GM23248 (cell line): ENCODE results near the gene ZNF514. TPM values are rescaled to one million over a fixed set of nuclear protein-coding genes. Genes with fewer than 3 reads are reported as not detected.
"Not testable (repeated sequence)": the region's sequence is repeated elsewhere in the genome, so short reads cannot be mapped to it uniquely, and the experiment has no call there.

Experiments
- DNase-seq: peaks from one replicate; pipeline ENCODE4 v3.0.0-alpha.2; 2015
- H2AFZ ChIP-seq: fragments of 200-600 bp; sonication (generic); 2 replicates; pipeline ENCODE4 v1.6.1; 2016; ENCODE audit warnings: antibody characterized with exemption
- H3F3A ChIP-seq: fragments of 200-600 bp; sonication (generic); 2 replicates; pipeline ENCODE4 v1.6.1; 2016; ENCODE audit warnings: mild to moderate bottlenecking, antibody characterized with exemption, mixed run types; ENCODE audit not compliant: insufficient read depth
- H3K27ac ChIP-seq: fragments of 200-600 bp; sonication (generic); 2 replicates; pipeline ENCODE4 v1.5.1; 2016; ENCODE audit warnings: mild to moderate bottlenecking
- H3K27me3 ChIP-seq: fragments of 200-600 bp; sonication (generic); replicated peaks from 2 replicates; pipeline ENCODE4 v1.6.1; 2016; ENCODE audit warnings: mild to moderate bottlenecking; ENCODE audit not compliant: insufficient read depth
- H3K36me3 ChIP-seq: fragments of 200-600 bp; sonication (generic); 2 replicates; pipeline ENCODE4 v1.6.1; 2016; ENCODE audit warnings: low read depth, mild to moderate bottlenecking
- H3K4me1 ChIP-seq: fragments of 200-600 bp; sonication (generic); 2 replicates; pipeline ENCODE4 v1.6.1; 2016; ENCODE audit warnings: mild to moderate bottlenecking; ENCODE audit not compliant: insufficient read depth
- H3K4me2 ChIP-seq: fragments of 200-600 bp; sonication (generic); one replicate; pipeline ENCODE4 v1.6.1; 2016; ENCODE audit warnings: mild to moderate bottlenecking; ENCODE audit not compliant: unreplicated experiment
- H3K4me3 ChIP-seq: fragments of 200-600 bp; sonication (generic); 2 replicates; pipeline ENCODE4 v1.5.1; 2016; ENCODE audit warnings: mild to moderate bottlenecking
- H3K79me2 ChIP-seq: fragments of 200-600 bp; sonication (generic); 2 replicates; pipeline ENCODE4 v1.6.1; 2016; ENCODE audit warnings: mild to moderate bottlenecking; ENCODE audit not compliant: insufficient read depth
- H3K9ac ChIP-seq: fragments of 200-600 bp; sonication (generic); 2 replicates; pipeline ENCODE4 v1.6.1; 2016; ENCODE audit warnings: mild to moderate bottlenecking
- H3K9me2 ChIP-seq: fragments of 200-600 bp; sonication (generic); 2 replicates; pipeline ENCODE4 v1.6.1; 2016; ENCODE audit warnings: mixed run types, mild to moderate bottlenecking, moderate library complexity; ENCODE audit not compliant: insufficient read depth
- H3K9me3 ChIP-seq: fragments of 200-600 bp; sonication (generic); one replicate; pipeline ENCODE4 v1.6.1; 2017; ENCODE audit warnings: low read depth
- H4K20me1 ChIP-seq: fragments of 200-600 bp; sonication (generic); 2 replicates; pipeline ENCODE4 v1.6.0; 2016; ENCODE audit not compliant: insufficient read depth
- EZH2 ChIP-seq: fragments of 200-600 bp; sonication (generic); IDR thresholded peaks from 2 replicates; pipeline ENCODE4 v1.6.1; 2018; ENCODE audit warnings: antibody characterized with exemption, mild to moderate bottlenecking; ENCODE audit not compliant: insufficient read depth, poor library complexity, severe bottlenecking
- EZH2phosphoT487 ChIP-seq: fragments of 200-600 bp; sonication (generic); IDR thresholded peaks from 2 replicates; pipeline ENCODE4 v1.6.1; 2018; ENCODE audit warnings: antibody characterized with exemption, moderate library complexity, mild to moderate bottlenecking, low read depth; ENCODE audit not compliant: insufficient read depth
- WGBS, 2 experiments: methylation state at CpG; one replicate each; pipeline ENCODE4 v1.1.6; 2015 to 2017; ENCODE audit warnings: low lambda C conversion rate in 2 of 2, low coverage in 1 of 2; ENCODE audit errors: missing lambda C conversion rate in 2 of 2; 5-methylcytosine and 5-hydroxymethylcytosine counted together
- in situ Hi-C: fragments of 300-500 bp; cut with MboI; formaldehyde crosslinking; loops from 2 replicates; pipeline ENCODE4 v1.15.0; 2020
- polyA plus RNA-seq: library from polyadenylated mRNA; unstranded; fragments of >200 nt; fragmentation: Nextera tagmentation; extraction: Ambion mirVana; gene quantifications from 2 replicates; pipeline ENCODE4 v1.2.1, GENCODE V29; 2016
- total RNA-seq: library from RNA; depleted of rRNA; stranded (reverse); fragments of >200 nt; shearing (Covaris generic); gene quantifications from 2 replicates; pipeline ENCODE4 v1.2.3, GENCODE V29; 2014; rRNA removed

Gene ZNF514
- total and polyA plus RNA-seq, 2 experiments from 2014 or later = 5.6 to 8.1 TPM

DNA sequence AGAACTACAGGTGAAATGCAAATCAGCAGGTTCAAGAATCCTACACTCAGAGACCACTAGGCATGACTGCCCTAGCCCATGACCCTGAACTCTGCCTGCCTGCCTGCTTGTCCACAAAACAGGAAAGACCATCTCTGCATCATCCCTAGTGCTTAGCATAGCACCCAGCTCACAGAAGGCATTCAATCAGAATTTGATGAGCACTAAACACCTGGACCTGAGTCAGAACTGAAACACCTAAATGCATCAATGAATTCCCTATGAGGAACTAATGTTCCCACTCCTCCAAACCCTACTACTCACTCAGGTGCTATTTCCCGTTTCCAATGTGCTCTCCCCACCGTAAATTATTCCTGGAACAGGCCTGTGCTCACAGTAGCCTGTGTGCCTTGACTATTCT, 59.7 kb downstream of the ZNF514 start:
- no peaks in the 10 kb centered on the region; the same call in 1 of the 2 replicates for H4K20me1 ChIP-seq
- H3K4me1 ChIP-seq = no peaks in the 10 kb centered on the region
- peaks cover 48% of the 10 kb centered on the region for H3K79me2 ChIP-seq
- H3K9ac ChIP-seq = no peak overlapping the region
- 97 to 100% methylated on average over 2 of the region's 2 CpGs for WGBS, 2 experiments
- H3K27me3 ChIP-seq = no peaks in the 10 kb centered on the region
- peaks cover 65% of the 10 kb centered on the region for H3K36me3 ChIP-seq
- no peaks in the 10 kb centered on the region for H3F3A ChIP-seq
- in situ Hi-C loops = no loop called here
- H3K9me2 ChIP-seq = no peaks in the 10 kb centered on the region
- no peak for TF ChIP-seq EZH2phosphoT487
- TF ChIP-seq EZH2 = no peak
- H3K9me3 ChIP-seq = no peaks in the 10 kb centered on the region
- H3K4me3 ChIP-seq = no peak overlapping the region
- H3K4me2 ChIP-seq = no peak overlapping the region
- no peak overlapping the region for H2AFZ ChIP-seq
- no peak for DNase-seq
- H3K27ac ChIP-seq = no peak overlapping the region

DNA sequence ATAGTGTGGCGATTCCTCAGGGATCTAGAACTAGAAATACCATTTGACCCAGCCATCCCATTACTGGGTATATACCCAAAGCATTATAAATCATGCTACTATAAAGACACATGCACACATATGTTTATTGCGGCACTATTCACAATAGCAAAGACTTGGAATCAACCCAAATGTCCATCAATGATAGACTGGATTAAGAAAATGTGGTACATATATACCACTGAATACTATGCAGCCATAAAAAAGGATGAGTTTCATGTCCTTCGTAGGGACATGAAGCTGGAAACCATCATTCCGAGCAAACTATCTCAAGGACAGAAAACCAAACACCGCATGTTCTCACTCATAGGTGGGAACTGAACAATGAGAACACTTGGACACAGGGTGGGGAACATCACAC, 61.4 kb downstream of the ZNF514 start:
- H3K27me3 ChIP-seq, H3K4me2 ChIP-seq, H3K4me3 ChIP-seq, H3K9me3 ChIP-seq, H3K27ac ChIP-seq, H4K20me1 ChIP-seq, DNase-seq, H3K9me2 ChIP-seq, H3K4me1 ChIP-seq, H3K9ac ChIP-seq, H2AFZ ChIP-seq, H3F3A ChIP-seq, in situ Hi-C loops: not testable (repeated sequence)
- peaks cover 52% of the 10 kb centered on the region for H3K79me2 ChIP-seq
- 95 to 96% methylated on average over 5 of the region's 5 CpGs for WGBS, 2 experiments
- peaks cover 53% of the 10 kb centered on the region for H3K36me3 ChIP-seq

Other genes starting within 250 kb of the ZNF514 start
- not detected in 2 replicates for gene MAL, start 134.1 kb downstream of the ZNF514 start, total RNA-seq
- not detected in 2 replicates for gene MAL, start 134.1 kb downstream of the ZNF514 start, polyA plus RNA-seq
- gene MRPS5, start 38.0 kb downstream of the ZNF514 start, total RNA-seq = 26.1 and 34.3 TPM in 2 replicates
- 38.1 and 38.4 TPM in 2 replicates for gene MRPS5, start 38.0 kb downstream of the ZNF514 start, polyA plus RNA-seq
- gene ZNF2, start 6.0 kb upstream of the ZNF514 start, total RNA-seq = 5.6 and 7.6 TPM in 2 replicates
- 3.3 and 4.3 TPM in 2 replicates for gene ZNF2, start 6.0 kb upstream of the ZNF514 start, polyA plus RNA-seq
- 1.9 and 3.0 TPM in 2 replicates for gene ZNF892, start 47.7 kb upstream of the ZNF514 start, total RNA-seq
- 0.79 and 1.0 TPM in 2 replicates for gene ZNF892, start 47.7 kb upstream of the ZNF514 start, polyA plus RNA-seq
- gene PROM2, start 114.6 kb upstream of the ZNF514 start, total RNA-seq = 0.22 TPM in 1 of 2 replicates, not detected in the other
- 0.25 TPM in 1 of 2 replicates, not detected in the other for gene PROM2, start 114.6 kb upstream of the ZNF514 start, polyA plus RNA-seq
- 10.7 and 11.9 TPM in 2 replicates for gene KCNIP3, start 137.5 kb upstream of the ZNF514 start, total RNA-seq
- gene KCNIP3, start 137.5 kb upstream of the ZNF514 start, polyA plus RNA-seq = 3.7 and 4.9 TPM in 2 replicates
- gene FAHD2A, start 242.9 kb upstream of the ZNF514 start, total RNA-seq = 13.4 and 23.8 TPM in 2 replicates
- gene FAHD2A, start 242.9 kb upstream of the ZNF514 start, polyA plus RNA-seq = 21.7 and 24.5 TPM in 2 replicates